Thyroid gland (tissue), 4 donors: ENCODE data around the gene SUN3. TPM values are rescaled to one million over a fixed set of nuclear protein-coding genes. Genes with fewer than 3 reads are reported as not detected.
A peak's percentile ranks its signal among the peaks of the same experiment; 100 is the strongest.
"Not testable (repeated sequence)": the region's sequence is repeated elsewhere in the genome, so short reads cannot be mapped to it uniquely, and the experiment has no call there.

Experiments
- DNase-seq, 2 donors: peaks; one replicate each; pipeline ENCODE4 v3.0.0-alpha.2; 2019
- H3K27ac ChIP-seq, 3 donors: fragments of 200-600 bp; sonication (generic); 1 replicate in 2 of 3; 2 replicates in 1 of 3; pipeline ENCODE4 v1.5.1; 2016 to 2019; ENCODE audit warnings: mild to moderate bottlenecking in 1 of 3, moderate library complexity in 1 of 3
- H3K27me3 ChIP-seq: fragments of 200-600 bp; sonication (generic); one replicate; pipeline ENCODE4 v1.5.1; 2019
- H3K36me3 ChIP-seq, 2 donors: fragments of 200-600 bp; sonication (generic); one replicate each; pipeline ENCODE4 v1.5.1; 2016 to 2019
- H3K4me1 ChIP-seq, 2 donors: fragments of 200-600 bp; sonication (generic); one replicate each; pipeline ENCODE4 v1.5.1; 2017 to 2019
- H3K4me3 ChIP-seq, 3 donors: fragments of 200-600 bp; sonication (generic); replicated peaks in 1 of 3; 1 replicate in 2 of 3; 2 replicates in 1 of 3; pipeline ENCODE4 v1.5.1; 2016; ENCODE audit warnings: mild to moderate bottlenecking in 1 of 3
- H3K9me3 ChIP-seq: fragments of 200-600 bp; sonication (generic); one replicate; pipeline ENCODE4 v1.5.1; 2017
- POLR2A ChIP-seq, 2 donors: fragments of 450-650 bp; IDR thresholded peaks; one replicate each; pipeline ENCODE4 v1.6.1; 2017; ENCODE audit warnings: antibody characterized with exemption in 2 of 2, mild to moderate bottlenecking in 2 of 2, moderate library complexity in 1 of 2
- WGBS, 2 donors: methylation state at CpG; one replicate each; pipeline ENCODE4 v1.1.5; 2017; 5-methylcytosine and 5-hydroxymethylcytosine counted together
- intact Hi-C: fragments of 100-400 bp; cut with DNase I; formaldehyde crosslinking; loops from one replicate; pipeline ENCODE4 v1.15.1; 2023
- total RNA-seq, 4 donors: library from RNA; depleted of rRNA; stranded (reverse); fragments of >200 nt; gene quantifications; one replicate each; pipeline ENCODE4 v1.2.3, GENCODE V29; 2016
- TF ChIP-seq, protein P1 (sequence below), 6 experiments: fragments of 200-600 bp in 3 of 6; fragments of 450-650 bp in 3 of 6; sonication (generic) in 3 of 6; IDR thresholded peaks; one replicate each; pipeline ENCODE4 v1.5.1; 2016 to 2019; ENCODE audit warnings: antibody characterized with exemption in 6 of 6, mild to moderate bottlenecking in 2 of 6, inconsistent platforms in 1 of 6, moderate library complexity in 1 of 6

SUN3 gene
- total RNA-seq, 4 donors from 2014 or later, result not detected

- H3K36me3 ChIP-seq, result no peaks in the 10 kb centered on the region
- no peak for TF ChIP-seq POLR2A (IDR thresholded peaks at IDR 0.05)
- TF ChIP-seq, protein P1, sequence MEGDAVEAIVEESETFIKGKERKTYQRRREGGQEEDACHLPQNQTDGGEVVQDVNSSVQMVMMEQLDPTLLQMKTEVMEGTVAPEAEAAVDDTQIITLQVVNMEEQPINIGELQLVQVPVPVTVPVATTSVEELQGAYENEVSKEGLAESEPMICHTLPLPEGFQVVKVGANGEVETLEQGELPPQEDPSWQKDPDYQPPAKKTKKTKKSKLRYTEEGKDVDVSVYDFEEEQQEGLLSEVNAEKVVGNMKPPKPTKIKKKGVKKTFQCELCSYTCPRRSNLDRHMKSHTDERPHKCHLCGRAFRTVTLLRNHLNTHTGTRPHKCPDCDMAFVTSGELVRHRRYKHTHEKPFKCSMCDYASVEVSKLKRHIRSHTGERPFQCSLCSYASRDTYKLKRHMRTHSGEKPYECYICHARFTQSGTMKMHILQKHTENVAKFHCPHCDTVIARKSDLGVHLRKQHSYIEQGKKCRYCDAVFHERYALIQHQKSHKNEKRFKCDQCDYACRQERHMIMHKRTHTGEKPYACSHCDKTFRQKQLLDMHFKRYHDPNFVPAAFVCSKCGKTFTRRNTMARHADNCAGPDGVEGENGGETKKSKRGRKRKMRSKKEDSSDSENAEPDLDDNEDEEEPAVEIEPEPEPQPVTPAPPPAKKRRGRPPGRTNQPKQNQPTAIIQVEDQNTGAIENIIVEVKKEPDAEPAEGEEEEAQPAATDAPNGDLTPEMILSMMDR (IDR thresholded peaks at IDR 0.05), result no peak
- H3K27me3 ChIP-seq, result no peaks in the 10 kb centered on the region
- no peaks in the 10 kb centered on the region for H3K4me1 ChIP-seq
- DNase-seq, result no peak
- intact Hi-C loops, result loop anchor here (5.0 kb wide), 1 partner anchor 120 kb away; no protein-coding TSS in a partner anchor
- no peak overlapping the region for H3K27ac ChIP-seq
- H3K4me3 ChIP-seq, result no peak overlapping the region
- WGBS, 2 donors, result 82 to 87% methylated on average over 3 of the region's 3 CpGs
- no peaks in the 10 kb centered on the region for H3K9me3 ChIP-seq
These were observed 36.5 kb downstream of the SUN3 start for GRCh38 chr7:47992446-47992845.

GRCh38 chr7:47991741-47992311 is 37.1 kb downstream of the SUN3 start:
- DNase-seq, result peak; percentile 80
- Histone ChIP-seq H3K4me1 (no peaks in the 10 kb centered on the region), H3K4me3 (peak overlapping the region in 1 of 3 donors; percentile 37), H3K27ac (no peak overlapping the region), H3K36me3 (no peaks in the 10 kb centered on the region), H3K27me3 (no peaks in the 10 kb centered on the region), H3K9me3 (no peaks in the 10 kb centered on the region)
- TF ChIP-seq POLR2A (IDR thresholded peaks at IDR 0.05), result no peak
- TF ChIP-seq, protein P1 (IDR thresholded peaks at IDR 0.05), result peak; percentile 13 to 59 (median 40)
- WGBS, 2 donors, result 5 to 6% methylated on average over 21 to 26 of the region's 26 CpGs
- intact Hi-C loops, result loop anchor here (5.0 kb wide), 1 partner anchor 120 kb away; no protein-coding TSS in a partner anchor

- H3K27me3 ChIP-seq, result no peaks in the 10 kb centered on the region
- intact Hi-C loops, result loop anchor here (5.0 kb wide), 1 partner anchor 121 kb away; no protein-coding TSS in a partner anchor
- H3K36me3 ChIP-seq, result no peaks in the 10 kb centered on the region
- H3K27ac ChIP-seq, result no peak overlapping the region
- H3K9me3 ChIP-seq, result no peaks in the 10 kb centered on the region
- 93% methylated on average over 1 of the region's 1 CpG for WGBS, 2 donors
- no peak for DNase-seq
- TF ChIP-seq, protein P1 (IDR thresholded peaks at IDR 0.05), result no peak
- TF ChIP-seq POLR2A (IDR thresholded peaks at IDR 0.05), result no peak
- H3K4me1 ChIP-seq, result no peaks in the 10 kb centered on the region
- H3K4me3 ChIP-seq, result no peak overlapping the region
These were observed 37.6 kb downstream of the SUN3 start for GRCh38 chr7:47991270-47991669.

GRCh38 chr7:47990592-47990991 is 38.3 kb downstream of the SUN3 start:
- no peaks in the 10 kb centered on the region for H3K4me1 ChIP-seq
- H3K9me3 ChIP-seq, result no peaks in the 10 kb centered on the region
- H3K27me3 ChIP-seq, result no peaks in the 10 kb centered on the region
- WGBS, 2 donors, result 95 to 96% methylated on average over 5 of the region's 5 CpGs
- H3K36me3 ChIP-seq, result no peaks in the 10 kb centered on the region
- intact Hi-C loops, result loop anchor here (5.0 kb wide), 1 partner anchor 122 kb away; no protein-coding TSS in a partner anchor
- no peak overlapping the region for H3K4me3 ChIP-seq
- no peak for TF ChIP-seq POLR2A (IDR thresholded peaks at IDR 0.05)
- TF ChIP-seq, protein P1 (IDR thresholded peaks at IDR 0.05), result no peak
- no peak overlapping the region for H3K27ac ChIP-seq
- no peak for DNase-seq

- not testable (repeated sequence) for H3K27ac ChIP-seq, DNase-seq, H3K4me1 ChIP-seq, H3K36me3 ChIP-seq, H3K4me3 ChIP-seq, H3K9me3 ChIP-seq, H3K27me3 ChIP-seq
- WGBS, 2 donors, result 71 to 74% methylated on average over 10 of the region's 10 CpGs
- intact Hi-C loops, result loop anchor here (5.0 kb wide), 1 partner anchor 122 kb away; no protein-coding TSS in a partner anchor
These were observed 39.1 kb downstream of the SUN3 start for GRCh38 chr7:47989607-47990400.
